Esophagus squamous epithelium (tissue), 4 donors: ENCODE data around the gene MAP3K7CL.

Experiments
- POLR2A ChIP-seq, 4 donors: fragments of 450-650 bp; IDR thresholded peaks; one replicate each; pipeline ENCODE4 v1.6.1; 2017; ENCODE audit warnings: antibody characterized with exemption in 4 of 4, mild to moderate bottlenecking in 4 of 4, moderate library complexity in 3 of 4
- TF ChIP-seq, protein P1 (sequence below), 6 experiments: fragments of 450-650 bp in 4 of 6; fragments of 200-600 bp in 2 of 6; sonication (generic) in 2 of 6; IDR thresholded peaks; one replicate each; pipeline ENCODE4 v1.5.1; 2016 to 2019; ENCODE audit warnings: antibody characterized with exemption in 6 of 6, mild to moderate bottlenecking in 4 of 6, moderate library complexity in 4 of 6

- TF ChIP-seq, protein P1, sequence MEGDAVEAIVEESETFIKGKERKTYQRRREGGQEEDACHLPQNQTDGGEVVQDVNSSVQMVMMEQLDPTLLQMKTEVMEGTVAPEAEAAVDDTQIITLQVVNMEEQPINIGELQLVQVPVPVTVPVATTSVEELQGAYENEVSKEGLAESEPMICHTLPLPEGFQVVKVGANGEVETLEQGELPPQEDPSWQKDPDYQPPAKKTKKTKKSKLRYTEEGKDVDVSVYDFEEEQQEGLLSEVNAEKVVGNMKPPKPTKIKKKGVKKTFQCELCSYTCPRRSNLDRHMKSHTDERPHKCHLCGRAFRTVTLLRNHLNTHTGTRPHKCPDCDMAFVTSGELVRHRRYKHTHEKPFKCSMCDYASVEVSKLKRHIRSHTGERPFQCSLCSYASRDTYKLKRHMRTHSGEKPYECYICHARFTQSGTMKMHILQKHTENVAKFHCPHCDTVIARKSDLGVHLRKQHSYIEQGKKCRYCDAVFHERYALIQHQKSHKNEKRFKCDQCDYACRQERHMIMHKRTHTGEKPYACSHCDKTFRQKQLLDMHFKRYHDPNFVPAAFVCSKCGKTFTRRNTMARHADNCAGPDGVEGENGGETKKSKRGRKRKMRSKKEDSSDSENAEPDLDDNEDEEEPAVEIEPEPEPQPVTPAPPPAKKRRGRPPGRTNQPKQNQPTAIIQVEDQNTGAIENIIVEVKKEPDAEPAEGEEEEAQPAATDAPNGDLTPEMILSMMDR (IDR thresholded peaks at IDR 0.05) = no peak
- no peak for TF ChIP-seq POLR2A (IDR thresholded peaks at IDR 0.05)
Observed at GRCh38 chr21:29163341-29164115, 33.1 kb downstream of the MAP3K7CL start.
